HG02759 (cell line): ENCODE results near the gene CALML6.

Experiments used
- ATAC-seq: cut with Tn5 transposase; IDR thresholded peaks from one replicate; pipeline ENCODE4 v1.9.1; 2021; ENCODE audit warnings: mild to moderate bottlenecking, moderate library complexity; ENCODE audit not compliant: unreplicated experiment

Gene CALML6

GRCh38 chr1:1892079-1892762 lies 22.8 kb upstream of the CALML6 start:
- ATAC-seq = no peak

GRCh38 chr1:1892763-1893120 lies 22.3 kb upstream of the CALML6 start:
- ATAC-seq = no peak

GRCh38 chr1:1893291-1893985 lies 21.6 kb upstream of the CALML6 start:
- ATAC-seq = no peak

GRCh38 chr1:1893997-1894353 lies 21.1 kb upstream of the CALML6 start:
- no peak for ATAC-seq

GRCh38 chr1:1894354-1895059 lies 20.6 kb upstream of the CALML6 start:
- no peak for ATAC-seq

GRCh38 chr1:1895060-1895418 lies 20.0 kb upstream of the CALML6 start:
- no peak for ATAC-seq

GRCh38 chr1:1895456-1896336 lies 19.4 kb upstream of the CALML6 start:
- ATAC-seq = no peak

GRCh38 chr1:1898246-1898933 lies 16.7 kb upstream of the CALML6 start:
- no peak for ATAC-seq

GRCh38 chr1:1899266-1899966 lies 15.6 kb upstream of the CALML6 start:
- no peak for ATAC-seq

GRCh38 chr1:1899967-1900327 lies 15.1 kb upstream of the CALML6 start:
- ATAC-seq = no peak

GRCh38 chr1:1900883-1901640 lies 14.0 kb upstream of the CALML6 start:
- no peak for ATAC-seq

GRCh38 chr1:1901641-1902294 lies 13.3 kb upstream of the CALML6 start:
- no peak for ATAC-seq

- ATAC-seq = no peak
Measured at GRCh38 chr1:1903224-1903623, 11.8 kb upstream of the CALML6 start.

GRCh38 chr1:1906185-1907097 lies 8.6 kb upstream of the CALML6 start:
- ATAC-seq = peak; percentile 25

GRCh38 chr1:1907098-1907736 lies 7.8 kb upstream of the CALML6 start:
- no peak for ATAC-seq

- ATAC-seq = peak; percentile 19
Measured at GRCh38 chr1:1908506-1908791, 6.6 kb upstream of the CALML6 start.

- ATAC-seq = no peak
Measured at GRCh38 chr1:1910033-1910465, 5.0 kb upstream of the CALML6 start.
